HG02884 (cell line): ENCODE data around the gene SUSD5.

Source experiments
- ATAC-seq: cut with Tn5 transposase; IDR thresholded peaks from one replicate; pipeline ENCODE4 v1.9.1; 2021; ENCODE audit warnings: mild to moderate bottlenecking, moderate library complexity; ENCODE audit not compliant: unreplicated experiment

SUSD5 gene

DNA sequence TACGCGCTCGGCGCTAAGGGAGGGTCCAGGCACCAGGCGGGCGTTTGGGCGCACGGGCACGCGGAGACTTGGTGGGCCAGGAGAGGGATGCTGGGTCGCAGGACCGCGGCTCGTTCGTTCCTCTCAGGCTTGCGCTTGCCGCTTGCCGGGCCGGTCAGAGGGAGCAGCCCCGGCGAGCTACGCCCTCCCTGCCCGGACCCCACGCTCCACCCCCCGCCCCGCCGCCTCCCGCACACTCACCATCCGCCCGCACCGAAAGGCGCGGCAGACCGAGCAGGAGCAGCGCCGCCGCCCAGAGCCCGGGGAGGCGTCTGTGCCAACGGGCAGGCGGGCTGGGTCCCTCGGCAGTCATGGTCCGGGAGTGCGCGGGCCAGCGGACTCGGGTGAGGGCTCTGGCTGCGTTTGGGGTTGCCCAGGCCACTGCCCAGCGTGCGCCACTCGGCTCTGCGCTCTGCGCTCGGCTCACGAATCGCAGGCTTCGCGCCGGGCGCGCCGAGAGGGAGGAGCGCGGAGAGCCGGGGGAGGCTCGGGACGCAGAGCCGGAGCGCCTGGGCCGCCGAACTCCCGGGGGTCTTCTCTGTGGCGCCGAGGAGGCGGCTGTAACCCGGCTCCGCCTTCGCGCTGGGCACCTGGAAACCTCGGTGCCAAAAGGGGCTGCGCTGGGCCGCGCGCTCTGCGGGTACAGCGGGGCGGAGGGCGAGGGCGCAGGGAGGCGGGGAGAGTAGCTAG lies at the start of gene SUSD5:
Gene SUSD5, minus strand, starts transcription at position 365 of the 729 bp plus-strand sequence. Its CDS starts 13 bp downstream, at position 352.
- ATAC-seq: no peak

DNA sequence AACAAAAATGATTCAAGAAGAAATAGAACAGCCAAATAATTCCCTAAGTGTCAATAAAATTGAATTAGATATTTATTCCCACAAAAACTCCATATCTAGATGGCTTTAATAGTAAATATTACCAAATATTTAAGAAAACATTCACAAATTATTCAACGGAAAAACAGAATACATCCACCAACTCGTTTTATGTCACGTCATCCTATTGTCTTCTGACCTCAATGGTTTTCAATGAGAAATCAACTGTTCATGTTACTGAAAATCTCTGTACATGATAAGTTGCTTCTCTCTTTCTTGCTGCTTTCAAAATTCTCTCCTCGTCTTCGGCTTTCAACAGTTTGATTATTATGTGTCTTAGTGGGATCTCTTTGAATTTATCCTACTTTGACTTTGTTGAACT lies 41.5 kb upstream of the SUSD5 start:
- no peak for ATAC-seq

DNA sequence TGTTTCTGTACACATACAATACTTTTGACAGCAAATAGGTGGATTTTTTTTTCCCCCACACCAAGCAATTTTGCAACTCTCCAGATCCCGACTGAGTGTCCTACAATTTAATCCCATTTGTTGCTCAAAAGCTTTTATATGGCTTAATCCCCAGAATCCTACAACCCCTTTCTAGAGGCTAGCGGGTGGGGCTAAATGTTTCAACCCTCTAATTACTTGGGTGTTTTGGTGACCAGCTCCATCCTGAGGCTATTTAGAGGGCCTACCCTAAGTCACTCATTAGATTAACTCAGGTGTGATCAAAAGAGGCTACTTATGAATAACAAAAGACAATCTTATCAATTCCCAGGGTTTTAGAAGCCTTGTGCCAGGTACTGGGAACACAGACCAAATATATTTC lies 37.6 kb upstream of the SUSD5 start:
- no peak for ATAC-seq

DNA sequence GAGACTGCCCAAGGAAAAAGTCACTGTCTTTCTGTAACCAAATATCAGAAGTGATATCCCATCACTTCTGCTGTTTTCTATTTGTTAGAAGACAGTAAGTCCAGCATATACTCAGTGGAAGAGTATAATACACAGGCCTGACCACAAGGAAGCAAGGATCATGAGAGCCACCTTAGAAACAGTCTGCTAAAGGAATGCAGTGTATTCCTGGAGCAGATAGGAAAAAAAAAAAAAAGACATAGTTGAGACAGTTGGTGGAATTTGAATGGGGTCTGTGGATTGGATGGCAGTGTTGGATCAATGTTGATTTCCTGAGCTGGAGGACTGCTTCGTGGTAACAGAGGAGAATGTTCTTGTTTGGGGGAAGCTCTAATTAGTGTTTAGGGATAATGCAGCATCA lies 32.1 kb upstream of the SUSD5 start:
- ATAC-seq: no peak

DNA sequence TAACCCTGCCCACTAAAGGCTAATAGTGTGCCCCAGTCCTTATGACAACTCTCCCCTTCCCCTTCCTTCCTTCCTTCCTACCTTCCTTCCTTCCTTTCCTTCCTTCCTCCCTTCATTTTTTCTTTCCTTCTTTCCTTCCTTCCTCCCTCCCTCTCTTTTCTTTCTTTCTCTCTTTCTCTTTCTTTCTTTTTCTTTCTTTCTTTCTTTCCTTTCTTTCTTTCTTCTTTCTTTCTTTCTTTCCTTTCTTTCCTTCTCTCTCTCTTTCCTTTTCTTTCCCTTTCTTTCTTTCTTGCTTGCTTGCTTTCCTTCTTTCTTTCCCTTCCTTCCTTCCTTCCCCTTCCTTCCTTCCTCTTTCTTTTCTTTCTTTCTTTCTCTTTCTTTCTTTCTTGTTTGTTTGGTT lies 28.2 kb upstream of the SUSD5 start:
- no peak for ATAC-seq

DNA sequence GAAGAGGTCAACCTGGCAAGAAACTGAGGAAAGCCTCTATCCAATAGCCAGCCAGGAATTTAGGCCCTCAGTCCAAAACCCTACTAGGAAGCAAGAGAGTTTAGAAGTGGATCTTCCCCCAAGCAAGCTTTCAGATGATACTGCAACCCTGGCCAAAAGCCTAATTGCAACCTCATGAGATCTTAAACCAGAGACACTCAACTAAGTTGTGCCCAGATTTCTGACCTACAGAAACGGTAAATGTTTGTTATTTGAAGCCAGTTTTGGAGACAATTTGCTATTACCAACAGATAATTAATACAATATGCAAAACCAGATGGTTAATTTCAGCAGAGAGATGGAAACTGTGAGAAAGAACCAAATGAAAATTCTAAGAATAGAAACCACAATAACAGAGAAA lies 21.7 kb upstream of the SUSD5 start:
- ATAC-seq: no peak

DNA sequence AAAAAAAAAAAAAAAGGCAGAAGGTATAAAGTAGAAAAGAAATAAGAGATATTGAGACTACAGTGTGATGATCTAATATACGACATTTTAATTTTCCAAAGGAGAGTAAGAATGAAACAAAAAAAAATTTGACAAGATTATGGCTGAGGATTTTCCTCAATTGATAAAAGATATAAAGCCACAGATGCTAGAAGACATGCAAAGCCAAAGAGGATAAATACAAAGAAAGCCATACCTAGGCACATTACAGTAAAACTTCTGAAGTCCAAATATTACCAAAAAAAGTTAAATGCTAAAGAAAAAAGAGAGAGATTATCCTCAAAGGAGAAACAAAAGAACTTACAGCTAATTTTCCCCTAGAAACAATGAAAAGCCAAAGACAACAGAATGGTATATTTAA lies 20.3 kb upstream of the SUSD5 start:
- ATAC-seq: no peak

DNA sequence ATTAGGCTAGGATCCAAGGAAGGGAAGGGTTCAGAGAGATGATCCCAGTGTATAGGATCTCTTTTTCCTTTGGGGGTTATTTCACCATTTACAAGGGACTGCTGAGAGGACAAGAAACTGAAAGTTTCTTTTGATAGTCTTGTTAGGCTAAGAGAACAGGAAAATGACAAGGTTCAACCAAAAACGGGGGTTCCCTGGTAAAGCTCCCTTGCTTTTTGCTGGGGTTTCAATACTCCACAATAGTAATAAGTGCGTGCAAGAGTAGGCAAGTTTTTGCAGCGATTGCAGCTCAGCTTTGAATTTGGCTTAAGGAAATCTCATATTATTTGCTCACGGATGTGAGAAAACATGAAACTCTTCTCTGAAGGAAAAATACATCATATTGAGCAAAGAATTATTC lies 18.8 kb upstream of the SUSD5 start:
- ATAC-seq: no peak

DNA sequence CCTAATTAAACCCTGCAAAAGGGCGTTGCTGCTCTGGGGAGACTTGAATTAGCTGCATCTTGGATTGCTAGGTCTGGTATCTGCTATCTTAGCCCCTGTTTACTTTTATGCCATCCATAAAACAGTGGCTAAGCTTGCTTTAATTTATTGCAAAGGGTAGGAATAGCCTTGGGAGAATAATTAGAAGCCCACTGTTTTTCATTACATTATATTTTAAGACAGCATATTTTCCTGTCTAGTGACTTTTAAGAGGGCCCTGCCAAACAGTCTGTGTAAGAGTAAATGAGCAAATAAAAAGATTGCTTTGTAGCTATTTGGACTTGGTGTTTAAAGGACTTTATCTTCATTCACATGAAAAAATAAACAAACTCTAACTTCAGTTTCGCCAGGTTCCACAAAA lies 17.4 kb upstream of the SUSD5 start:
- ATAC-seq: no peak

DNA sequence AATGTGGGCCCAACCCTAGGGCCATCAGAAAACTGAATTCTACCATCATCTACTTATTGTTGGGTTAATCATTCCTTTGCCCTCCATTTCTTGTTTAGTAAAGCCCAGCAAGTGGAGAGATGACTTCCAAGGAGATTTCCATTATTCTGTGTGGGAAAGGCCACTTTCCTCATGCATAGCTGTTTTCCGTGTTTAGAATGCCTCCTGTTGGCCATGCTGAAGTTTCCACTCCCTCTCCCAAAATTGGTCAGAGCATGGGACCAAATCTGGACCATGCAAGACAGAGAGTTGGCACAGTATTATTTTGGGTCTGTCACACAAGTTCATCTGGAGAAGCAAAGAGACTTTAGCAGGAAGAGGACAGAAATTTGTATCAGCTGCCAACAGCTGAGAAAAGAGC lies 15.3 kb upstream of the SUSD5 start:
- no peak for ATAC-seq

DNA sequence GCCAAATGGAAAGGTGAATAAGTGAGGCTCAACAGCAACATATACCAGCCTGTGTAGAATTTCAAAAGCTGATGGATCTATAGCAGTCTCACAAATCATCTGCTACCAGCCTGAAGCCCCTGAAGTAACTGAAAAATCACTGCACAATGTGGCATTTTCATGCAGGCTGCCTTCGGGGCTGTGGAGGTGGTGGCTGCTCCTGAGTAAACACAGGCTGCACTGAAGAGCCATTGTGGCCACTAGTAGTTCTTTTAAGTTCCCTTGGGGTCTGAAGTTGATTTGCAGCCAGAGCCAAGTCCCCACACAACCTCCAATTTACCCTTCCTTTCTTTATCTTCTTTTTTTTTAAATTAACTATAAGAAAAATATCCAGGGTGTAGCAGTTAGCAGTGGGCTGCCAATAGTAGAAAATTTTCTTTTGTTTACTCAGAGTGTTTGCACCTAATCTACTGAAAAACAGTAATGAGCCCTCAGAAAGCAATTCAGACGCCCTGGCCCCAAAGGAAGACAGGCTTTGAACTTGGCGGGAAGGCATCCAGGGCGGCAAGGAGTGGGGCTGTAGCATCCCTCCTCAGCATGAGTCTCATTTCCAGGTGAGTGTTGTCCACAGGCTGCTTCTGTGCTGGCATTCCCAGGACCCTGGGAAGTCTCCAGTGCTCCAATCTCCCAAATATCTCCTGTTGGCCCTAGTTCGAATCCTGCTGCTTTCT lies 13.3 kb upstream of the SUSD5 start:
- ATAC-seq: no peak

DNA sequence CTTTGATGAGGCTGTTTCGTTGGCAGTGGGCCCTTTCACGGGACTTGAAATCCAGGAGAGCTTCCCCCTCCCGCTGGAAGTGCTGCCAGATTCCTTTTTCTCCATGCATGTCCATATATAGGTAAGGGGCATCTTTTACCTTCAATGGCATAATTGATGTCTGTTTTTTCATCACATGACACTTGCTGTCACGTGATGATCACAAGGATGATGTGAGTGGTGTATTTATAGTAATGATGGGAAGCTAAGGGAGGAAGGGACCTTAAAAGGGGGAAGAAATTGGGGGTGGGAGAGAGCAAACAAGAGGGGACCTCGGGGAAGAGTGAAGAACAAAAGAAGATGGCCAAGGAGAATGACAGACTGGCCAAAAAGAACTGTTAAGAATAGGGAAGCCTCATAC lies 11.3 kb upstream of the SUSD5 start:
- ATAC-seq: no peak

DNA sequence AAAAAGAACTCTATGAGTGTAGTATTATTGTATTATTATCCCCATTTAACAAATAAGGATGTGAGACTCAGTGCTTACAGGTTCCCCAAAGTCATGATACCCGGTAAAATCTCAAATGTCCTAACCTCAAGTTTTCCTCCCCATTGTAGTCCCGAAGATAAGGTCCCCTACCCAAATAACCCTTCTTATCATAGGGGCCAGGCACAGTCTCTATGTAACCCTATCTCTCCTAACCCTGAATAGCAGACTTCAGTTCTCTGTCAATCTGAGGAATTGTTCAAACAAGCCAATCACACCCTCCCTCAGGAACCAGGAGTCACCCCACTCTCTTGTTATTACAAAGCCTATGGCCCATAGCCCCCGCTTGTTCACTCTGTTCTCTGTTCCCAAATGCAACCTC lies 10.5 kb upstream of the SUSD5 start:
- no peak for ATAC-seq

DNA sequence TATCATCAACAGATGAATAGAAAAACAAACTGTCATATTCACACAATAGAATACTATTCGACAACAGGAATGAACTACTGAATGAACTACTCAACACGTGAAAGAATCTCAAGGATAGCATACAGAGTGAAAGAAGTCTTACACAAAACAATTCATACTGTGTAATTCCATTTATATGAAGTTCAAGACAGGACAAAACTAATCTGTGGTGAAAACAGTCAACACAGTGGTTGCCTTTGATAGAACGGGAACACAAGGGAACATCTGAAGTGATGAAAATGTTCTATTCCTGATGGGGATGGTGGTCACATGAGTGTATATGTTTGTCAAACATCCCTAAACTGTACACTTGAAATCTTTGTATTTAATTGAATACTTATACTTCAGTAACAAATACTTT lies 2.6 kb upstream of the SUSD5 start:
- no peak for ATAC-seq

DNA sequence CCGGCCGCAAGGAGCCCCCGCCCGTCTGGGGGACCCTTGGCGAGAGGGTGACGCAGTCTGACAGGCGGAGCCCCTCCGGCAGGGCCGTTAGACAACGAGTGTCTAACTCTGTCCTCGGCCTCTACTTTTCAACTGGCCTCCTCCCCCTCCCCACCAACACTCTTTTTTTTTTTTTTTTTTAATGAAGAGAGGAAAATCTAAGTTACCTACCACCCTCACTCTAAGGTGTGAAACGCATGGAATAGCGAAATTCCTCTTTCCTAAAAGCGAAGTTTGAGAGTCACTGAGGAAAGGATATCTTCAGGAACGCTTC lies 521 bp upstream of the SUSD5 start:
- ATAC-seq: no peak

DNA sequence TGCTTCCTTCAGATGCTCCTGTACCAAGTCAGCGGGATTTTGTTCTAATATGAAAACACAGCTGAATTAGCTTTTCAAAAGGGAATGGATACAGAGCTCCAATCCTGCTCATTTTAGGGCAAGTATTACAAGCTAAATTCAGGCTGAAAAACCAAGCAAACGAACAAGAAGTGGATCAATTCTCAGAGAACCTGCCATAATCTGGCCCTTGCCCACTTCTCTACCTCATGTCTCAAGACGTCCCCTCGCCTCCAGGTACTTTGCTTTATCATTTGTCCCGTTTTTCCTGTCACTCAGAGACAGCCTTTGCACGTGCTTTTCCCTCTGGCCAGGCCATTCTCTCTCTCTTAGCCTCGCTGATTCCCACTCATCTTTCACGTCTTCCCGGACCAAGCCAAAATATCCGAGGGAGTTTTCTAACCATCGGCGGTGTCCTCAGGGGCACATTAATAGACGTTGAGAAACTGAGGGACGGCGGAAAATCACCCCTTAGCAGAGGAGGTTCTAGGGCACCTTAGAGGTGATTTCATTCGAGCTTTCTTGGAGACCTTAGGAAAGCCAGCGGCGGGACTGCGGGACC lies 654 bp downstream of the SUSD5 start:
- no peak for ATAC-seq

DNA sequence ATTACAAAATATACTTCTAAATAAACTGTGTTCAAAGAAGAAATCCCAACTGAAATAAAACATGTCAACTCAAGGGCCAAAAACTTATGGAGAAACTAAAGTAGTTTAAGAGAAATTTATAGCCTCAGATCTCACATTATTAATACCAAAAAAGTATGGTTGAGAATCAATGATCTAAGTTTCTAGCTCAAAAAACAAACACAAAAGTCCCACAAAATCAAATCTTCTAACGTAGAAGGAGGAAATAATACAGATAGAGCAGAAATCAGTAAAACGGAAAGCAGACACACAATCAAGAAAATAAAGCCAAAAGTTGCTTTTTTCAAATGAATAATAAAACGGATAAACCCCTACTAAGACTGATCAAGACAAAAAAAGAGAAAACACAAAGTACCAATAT lies 2.9 kb downstream of the SUSD5 start:
- ATAC-seq: no peak

DNA sequence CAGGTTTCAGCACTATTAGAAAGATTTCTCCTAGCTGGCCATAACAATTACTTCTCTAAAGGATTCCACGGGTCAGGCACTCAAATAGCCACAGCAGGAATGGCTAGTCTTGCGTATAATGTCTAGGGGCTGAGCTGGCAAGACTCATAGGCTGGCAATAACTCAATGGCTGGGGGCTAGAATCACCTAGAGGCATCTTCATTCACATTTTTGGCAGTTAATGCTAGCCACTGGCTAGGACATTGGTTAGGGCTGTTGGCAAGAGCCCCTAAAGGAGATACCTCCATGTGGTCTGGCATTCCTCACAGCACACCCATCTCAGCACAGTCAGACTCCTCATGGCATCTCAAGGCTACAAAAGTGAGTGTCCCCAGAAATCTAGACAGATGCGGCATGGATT lies 6.2 kb downstream of the SUSD5 start:
- no peak for ATAC-seq

DNA sequence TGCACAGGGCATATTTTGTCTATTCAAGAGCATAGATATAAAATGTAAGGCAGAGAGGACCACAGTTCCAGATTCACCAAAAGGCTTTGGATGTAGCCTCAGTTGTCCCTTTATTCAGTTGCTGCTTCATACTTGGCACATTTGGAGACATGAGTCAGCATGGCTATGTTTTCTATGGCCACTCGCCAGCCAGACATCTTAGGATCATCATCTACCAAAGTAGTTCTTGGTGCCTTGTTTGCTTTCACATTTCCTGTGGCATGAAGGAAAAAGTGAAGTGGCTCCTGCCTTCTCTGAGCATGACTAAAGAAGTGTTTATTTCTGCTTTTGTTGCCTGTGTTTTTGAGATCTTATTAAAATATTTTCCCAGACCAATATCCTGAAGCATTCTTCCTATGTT lies 7.2 kb downstream of the SUSD5 start:
- no peak for ATAC-seq

DNA sequence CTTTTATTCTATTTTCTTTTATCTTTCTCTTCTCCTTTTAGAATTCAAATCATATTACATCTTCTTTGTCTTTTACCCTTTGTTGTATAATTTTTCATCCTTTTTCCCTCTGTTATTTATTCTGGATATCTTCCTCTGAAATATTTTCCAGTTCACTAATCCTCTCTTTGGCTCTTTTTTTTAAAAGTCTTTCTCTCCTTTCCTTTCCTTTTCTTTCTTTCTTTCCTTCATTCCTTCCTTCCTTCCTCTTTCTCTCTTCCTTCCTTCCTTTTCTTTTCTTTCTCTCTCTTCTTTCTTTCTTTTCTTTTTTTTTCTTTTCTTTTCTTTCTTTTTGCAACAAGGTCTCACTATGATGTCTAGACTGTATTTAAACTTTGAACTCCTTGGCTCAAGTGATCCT lies 9.3 kb downstream of the SUSD5 start:
- ATAC-seq: no peak

DNA sequence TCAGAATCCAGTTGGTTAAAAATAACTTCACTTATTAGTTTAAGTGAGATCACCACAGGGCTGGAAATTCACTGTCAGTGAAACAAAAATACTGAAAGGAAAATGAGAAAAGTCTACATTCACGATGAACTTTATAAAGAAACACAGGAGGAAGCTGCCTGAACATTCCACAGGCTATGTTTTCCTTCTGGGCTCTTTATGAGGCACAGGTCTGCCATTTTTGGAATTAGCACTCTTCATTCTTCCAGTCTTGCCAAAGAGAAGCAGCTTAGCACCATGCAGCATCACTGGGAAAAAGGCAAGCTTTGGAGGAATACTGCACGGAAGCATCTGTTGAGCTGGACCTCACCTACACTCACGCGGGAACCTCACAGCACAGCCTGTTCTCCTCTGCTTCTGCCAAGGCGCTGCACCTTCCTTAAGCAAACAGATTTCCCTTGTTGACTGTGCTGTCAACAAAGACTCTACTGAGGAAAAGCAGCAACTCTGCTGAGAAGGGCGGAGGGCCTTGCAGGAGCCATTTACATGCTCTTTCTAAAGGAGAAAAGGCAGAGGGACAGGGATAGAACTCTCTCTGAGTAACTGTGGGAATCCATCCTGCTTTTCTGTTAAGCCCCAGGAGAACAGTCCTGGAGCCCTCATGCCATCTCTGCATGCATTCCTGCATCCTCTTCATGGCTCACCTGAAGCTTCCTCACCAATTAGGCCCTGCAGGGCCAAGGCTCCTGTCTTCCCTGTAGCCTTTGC lies 15.7 kb downstream of the SUSD5 start:
- ATAC-seq: no peak

DNA sequence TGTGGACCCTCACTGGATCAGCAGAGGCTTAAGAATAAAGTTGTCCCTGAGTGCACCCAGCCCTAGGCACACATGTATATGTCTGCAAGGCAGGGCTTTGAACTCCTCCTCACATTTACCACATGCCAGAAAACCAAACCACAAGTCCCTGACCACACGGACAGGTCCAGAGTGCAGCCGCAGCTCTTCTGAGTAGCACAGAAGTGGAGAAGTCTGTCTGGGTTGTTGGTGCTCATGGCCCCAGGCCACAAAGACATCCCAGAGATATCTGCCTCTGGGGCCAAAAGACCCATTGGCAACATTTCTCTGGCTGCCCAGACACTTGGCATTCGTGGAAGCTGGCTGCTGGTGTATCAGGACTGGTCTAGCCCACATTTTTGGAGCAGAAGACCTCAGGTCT lies 17.4 kb downstream of the SUSD5 start:
- no peak for ATAC-seq
